ENCODE results near the gene REELD1. TPM values are rescaled to one million over a fixed set of nuclear protein-coding genes. Genes with fewer than 3 reads are reported as not detected.

The REELD1 gene
- total RNA-seq, 2 donors from 2014 or later, result 0.13 TPM; not detected in 1

GRCh38 chr4:146194212-146194611, 20.1 kb upstream of the REELD1 start:
- H3K36me3 Mint-ChIP-seq (ENCODE audit: low read depth), result peaks cover 25% of the 10 kb centered on the region
- H3K27me3 Mint-ChIP-seq (ENCODE audit: insufficient read depth), result no peaks in the 10 kb centered on the region
- H3K4me3 ChIP-seq (ENCODE audit: low read length), result no peak overlapping the region
- peaks cover 4% of the 10 kb centered on the region for H3K4me1 Mint-ChIP-seq
- H3K9me3 Mint-ChIP-seq, result no peaks in the 10 kb centered on the region
- peaks cover 31% of the 10 kb centered on the region for H3K36me3 ChIP-seq (ENCODE audit: control insufficient read depth, insufficient read depth, low read length)
- H3K27ac Mint-ChIP-seq, result no peak overlapping the region
- no peaks in the 10 kb centered on the region for H3K4me1 ChIP-seq (ENCODE audit: control insufficient read depth, insufficient read depth, low read length)
- H3K9me3 ChIP-seq (ENCODE audit: control insufficient read depth, low read length), result no peaks in the 10 kb centered on the region
- H3K9ac ChIP-seq (ENCODE audit: extremely low read depth, low read length, poor library complexity, severe bottlenecking), result no peak overlapping the region
- no peak overlapping the region for H3K4me3 Mint-ChIP-seq
- H3K27me3 ChIP-seq (ENCODE audit: control insufficient read depth, insufficient read depth, low read length, poor library complexity, severe bottlenecking), result no peaks in the 10 kb centered on the region
- no peak overlapping the region for H3K27ac ChIP-seq (ENCODE audit: low read depth, low read length)
- no peak for TF ChIP-seq CTCF (conservative IDR thresholded peaks at IDR 0.05)
- no peak for DNase-seq

GRCh38 chr4:146202665-146203064, 11.7 kb upstream of the REELD1 start:
- no peaks in the 10 kb centered on the region for H3K9me3 Mint-ChIP-seq
- no peak overlapping the region for H3K4me3 Mint-ChIP-seq
- Histone ChIP-seq H3K9me3 (ENCODE audit: control insufficient read depth, low read length) (no peaks in the 10 kb centered on the region), H3K27me3 (ENCODE audit: control insufficient read depth, insufficient read depth, low read length, poor library complexity, severe bottlenecking) (no peaks in the 10 kb centered on the region), H3K9ac (ENCODE audit: extremely low read depth, low read length, poor library complexity, severe bottlenecking) (no peak overlapping the region), H3K36me3 (ENCODE audit: control insufficient read depth, insufficient read depth, low read length) (no peaks in the 10 kb centered on the region), H3K4me1 (ENCODE audit: control insufficient read depth, insufficient read depth, low read length) (peaks cover 5% of the 10 kb centered on the region), H3K4me3 (ENCODE audit: low read length) (no peak overlapping the region), H3K27ac (ENCODE audit: low read depth, low read length) (no peak overlapping the region)
- peaks cover 14% of the 10 kb centered on the region for H3K27me3 Mint-ChIP-seq (ENCODE audit: insufficient read depth)
- no peak overlapping the region for H3K27ac Mint-ChIP-seq
- H3K36me3 Mint-ChIP-seq (ENCODE audit: low read depth), result no peaks in the 10 kb centered on the region
- TF ChIP-seq CTCF (conservative IDR thresholded peaks at IDR 0.05), result no peak
- DNase-seq, result no peak
- 83 to 100% methylated on average over 1 to 2 of the region's 2 CpGs for WGBS, 2 experiments (ENCODE audit: insufficient coverage in 1 of 2, insufficient read length in 1 of 2)
- peaks cover 14% of the 10 kb centered on the region for H3K4me1 Mint-ChIP-seq

- Mint-ChIP-seq H3K27me3 (ENCODE audit: insufficient read depth) (peaks cover 35% of the 10 kb centered on the region), H3K27ac (no peak overlapping the region), H3K4me1 (peaks cover 21% of the 10 kb centered on the region)
Measured at GRCh38 chr4:146207410-146207809, 6.9 kb upstream of the REELD1 start.

More at GRCh38 chr4:146207410-146207809, 6.9 kb upstream of the REELD1 start:
- TF ChIP-seq CTCF (conservative IDR thresholded peaks at IDR 0.05), result no peak
- no peaks in the 10 kb centered on the region for H3K36me3 ChIP-seq (ENCODE audit: control insufficient read depth, insufficient read depth, low read length)
- no peaks in the 10 kb centered on the region for H3K9me3 Mint-ChIP-seq
- peaks cover 10% of the 10 kb centered on the region for H3K27me3 ChIP-seq (ENCODE audit: control insufficient read depth, insufficient read depth, low read length, poor library complexity, severe bottlenecking)
- no peak overlapping the region for H3K27ac ChIP-seq (ENCODE audit: low read depth, low read length)
- DNase-seq, result no peak
- H3K4me1 ChIP-seq (ENCODE audit: control insufficient read depth, insufficient read depth, low read length), result peaks cover 10% of the 10 kb centered on the region
- no peak overlapping the region for H3K4me3 ChIP-seq (ENCODE audit: low read length)
- WGBS, 2 experiments (ENCODE audit: insufficient coverage in 1 of 2, insufficient read length in 1 of 2), result 92 to 96% methylated on average over 3 to 5 of the region's 5 CpGs
- H3K9ac ChIP-seq (ENCODE audit: extremely low read depth, low read length, poor library complexity, severe bottlenecking), result no peak overlapping the region
- no peaks in the 10 kb centered on the region for H3K36me3 Mint-ChIP-seq (ENCODE audit: low read depth)
- no peaks in the 10 kb centered on the region for H3K9me3 ChIP-seq (ENCODE audit: control insufficient read depth, low read length)
- no peak overlapping the region for H3K4me3 Mint-ChIP-seq

Measured in endodermal cell (in vitro differentiated cells).